Endometrium (tissue), 2 donors: Measurements from ENCODE around the gene PJVK.
"Not testable (repeated sequence)": the region's sequence is repeated elsewhere in the genome, so short reads cannot be mapped to it uniquely, and the experiment has no call there.

ENCODE experiments used
- FAIRE-seq: peaks from 2 replicates; lab custom pipeline; 2012; peaks lifted over from hg19 to GRCh38; lab: Jason Lieb, UNC
- donor health status: control.
- donor health status: control.

PJVK gene, protein sequence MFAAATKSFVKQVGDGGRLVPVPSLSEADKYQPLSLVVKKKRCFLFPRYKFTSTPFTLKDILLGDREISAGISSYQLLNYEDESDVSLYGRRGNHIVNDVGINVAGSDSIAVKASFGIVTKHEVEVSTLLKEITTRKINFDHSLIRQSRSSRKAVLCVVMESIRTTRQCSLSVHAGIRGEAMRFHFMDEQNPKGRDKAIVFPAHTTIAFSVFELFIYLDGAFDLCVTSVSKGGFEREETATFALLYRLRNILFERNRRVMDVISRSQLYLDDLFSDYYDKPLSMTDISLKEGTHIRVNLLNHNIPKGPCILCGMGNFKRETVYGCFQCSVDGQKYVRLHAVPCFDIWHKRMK

GRCh38 chr2:178450774-178451525 lies at the start of gene PJVK, which contains the start of gene PRKRA:
Gene PJVK, plus strand, starts transcription at chr2:178451378. Its CDS starts 2,032 bp downstream, at chr2:178453410.
Gene PRKRA, minus strand, starts transcription at chr2:178451175. Its CDS starts 145 bp downstream, at chr2:178451030.
- FAIRE-seq: peak; percentile 54

DNA sequence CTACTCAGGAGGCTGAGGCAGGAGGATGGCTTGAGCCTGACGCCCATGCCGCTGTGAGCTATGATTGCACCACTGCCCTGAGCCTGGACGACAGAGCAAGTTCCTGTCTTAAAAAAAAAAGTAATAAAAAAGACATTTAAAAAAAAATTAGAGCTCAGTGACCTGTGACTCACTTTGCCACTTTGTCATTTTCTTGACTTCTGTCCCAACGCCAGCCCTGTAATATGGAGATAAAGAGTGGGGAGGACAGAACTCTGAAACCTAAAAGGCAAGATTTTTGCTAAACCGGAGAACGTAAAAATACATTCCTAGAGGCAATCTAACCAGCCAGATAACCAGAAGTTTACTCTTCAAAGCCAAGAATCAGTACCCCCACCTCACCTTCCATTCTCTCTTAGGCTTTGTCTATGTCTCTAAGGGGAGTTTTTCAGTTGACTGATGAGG lies 49.2 kb upstream of the PJVK start:
- FAIRE-seq: no peak

GRCh38 chr2:178403671-178404306 lies 47.4 kb upstream of the PJVK start:
- no peak for FAIRE-seq

DNA sequence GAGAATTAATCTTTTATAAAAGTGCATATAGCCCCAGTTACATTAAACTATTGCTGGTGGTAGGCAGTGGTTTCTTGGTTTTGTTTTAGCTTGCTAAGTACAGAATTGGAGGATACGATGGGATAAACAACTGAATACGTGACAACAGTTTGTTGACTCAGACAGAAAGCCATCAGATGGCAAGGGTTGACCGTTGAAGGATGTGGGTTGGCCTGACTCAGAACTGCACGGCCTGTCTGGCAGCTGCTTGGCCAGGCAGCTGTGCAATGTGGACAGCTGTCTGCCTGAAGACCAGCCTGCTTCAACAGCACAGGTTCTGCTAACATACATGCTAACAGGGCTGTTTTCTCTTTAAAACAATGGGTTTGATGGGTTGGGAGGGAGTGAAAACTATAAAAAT lies 46.8 kb upstream of the PJVK start:
- FAIRE-seq: no peak

DNA sequence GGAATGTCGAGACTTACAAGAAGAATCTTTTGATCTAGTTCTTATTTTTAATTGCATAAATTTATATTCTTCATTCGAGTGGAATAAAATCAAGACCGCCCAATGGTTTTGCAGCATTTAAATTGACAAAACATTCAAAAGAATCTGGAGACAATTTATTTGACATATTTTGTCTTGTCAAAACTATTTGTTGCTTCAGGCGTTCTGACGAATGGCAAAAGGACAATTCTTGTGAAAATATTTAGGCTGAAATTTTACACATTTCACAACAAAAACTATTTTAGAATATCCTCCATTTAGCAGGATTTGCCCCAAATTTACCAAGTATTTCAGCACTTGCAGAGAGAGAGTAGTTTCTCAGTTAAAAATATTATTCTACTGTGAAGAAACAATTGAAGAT lies 41.9 kb upstream of the PJVK start:
- FAIRE-seq: no peak

- FAIRE-seq: no peak
Measured at GRCh38 chr2:178412047-178412446, 39.1 kb upstream of the PJVK start.

- not testable (repeated sequence) for FAIRE-seq
Measured at GRCh38 chr2:178412453-178412852, 38.7 kb upstream of the PJVK start.

- no peak for FAIRE-seq
Measured at GRCh38 chr2:178413472-178414265, 37.5 kb upstream of the PJVK start.

DNA sequence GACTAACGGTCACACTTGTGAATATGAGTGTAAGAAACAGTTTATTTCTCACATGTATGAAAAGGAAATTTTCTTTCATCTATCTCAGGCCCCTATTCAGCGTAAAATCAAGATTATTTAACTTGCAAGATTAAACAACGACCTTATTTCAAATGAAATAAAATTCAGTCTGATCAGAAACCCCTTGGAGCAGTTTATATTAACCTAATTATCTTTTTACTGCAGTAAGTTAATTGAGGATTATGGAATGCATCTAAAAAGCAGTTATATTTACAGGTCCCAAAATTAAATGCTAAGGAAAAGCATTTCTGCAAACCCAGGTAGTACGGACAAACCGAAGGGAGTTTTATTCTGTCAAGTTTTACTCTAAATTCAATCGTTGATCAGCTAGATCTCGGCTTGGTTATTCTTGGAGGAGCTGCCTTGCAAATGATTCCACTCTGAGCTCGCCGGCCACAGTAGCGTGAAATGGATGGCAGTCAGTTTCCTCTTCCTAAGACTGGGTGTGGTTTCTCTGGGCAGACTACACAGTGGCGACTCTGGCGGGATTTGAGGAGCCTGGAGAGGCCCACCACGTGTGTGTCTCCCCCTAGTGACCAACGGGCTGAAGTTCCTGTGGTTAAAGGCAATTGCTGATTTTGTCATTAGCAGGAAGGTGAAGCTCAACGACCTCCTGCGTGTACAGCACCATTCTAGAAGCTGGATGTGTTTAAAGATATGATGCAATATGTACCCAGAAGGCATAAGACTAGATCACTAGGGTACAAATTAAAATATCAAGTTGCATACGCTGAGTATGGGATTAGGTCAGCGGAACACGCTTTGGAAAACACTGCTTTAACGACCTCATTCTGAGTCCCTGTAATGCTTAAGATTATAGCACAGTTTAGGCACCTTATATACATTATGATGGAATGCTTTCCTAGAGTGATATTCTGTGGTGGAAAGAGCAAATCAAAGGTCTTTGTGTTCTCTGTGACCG lies 36.6 kb upstream of the PJVK start:
- FAIRE-seq: peak; percentile 50

DNA sequence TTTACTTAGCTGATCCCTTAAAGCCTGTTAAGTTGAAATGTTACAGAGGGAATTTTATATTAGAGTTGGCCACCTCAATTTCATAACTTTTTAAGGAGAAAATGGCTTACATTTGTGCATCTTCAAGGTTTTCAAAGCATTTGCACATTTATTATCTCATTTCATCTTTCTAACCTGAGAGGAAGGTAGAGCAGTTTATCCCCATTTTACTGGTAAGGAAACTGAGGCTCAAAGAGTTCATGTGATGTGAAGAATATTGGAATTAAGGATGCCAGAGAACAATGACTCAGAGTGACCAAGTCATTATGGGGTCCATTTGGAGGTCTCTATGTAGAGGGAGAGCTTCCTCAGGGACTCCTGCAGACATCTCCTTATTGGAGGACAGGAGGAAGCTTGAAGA lies 35.2 kb upstream of the PJVK start:
- FAIRE-seq: no peak

GRCh38 chr2:178417916-178418315 lies 33.3 kb upstream of the PJVK start:
- FAIRE-seq: no peak

DNA sequence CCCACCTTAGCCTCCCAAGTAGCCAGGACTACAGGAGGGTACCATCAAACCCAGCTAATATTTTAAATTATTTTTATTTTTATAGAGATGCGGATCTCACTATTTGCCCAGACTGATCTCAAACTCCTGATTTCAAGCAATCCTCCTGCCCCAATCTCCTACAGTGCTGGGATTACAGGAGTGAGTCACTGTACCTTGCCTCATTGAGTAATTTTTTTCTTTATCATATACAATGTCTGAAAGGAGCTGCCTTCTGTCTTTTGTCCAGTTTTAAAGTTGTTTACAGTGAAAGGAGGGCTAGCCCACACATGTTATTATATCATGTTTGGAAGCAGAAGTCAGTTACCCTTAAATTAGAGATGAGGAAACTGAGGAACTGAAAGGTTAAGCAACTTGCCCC lies 32.8 kb upstream of the PJVK start:
- FAIRE-seq: no peak

DNA sequence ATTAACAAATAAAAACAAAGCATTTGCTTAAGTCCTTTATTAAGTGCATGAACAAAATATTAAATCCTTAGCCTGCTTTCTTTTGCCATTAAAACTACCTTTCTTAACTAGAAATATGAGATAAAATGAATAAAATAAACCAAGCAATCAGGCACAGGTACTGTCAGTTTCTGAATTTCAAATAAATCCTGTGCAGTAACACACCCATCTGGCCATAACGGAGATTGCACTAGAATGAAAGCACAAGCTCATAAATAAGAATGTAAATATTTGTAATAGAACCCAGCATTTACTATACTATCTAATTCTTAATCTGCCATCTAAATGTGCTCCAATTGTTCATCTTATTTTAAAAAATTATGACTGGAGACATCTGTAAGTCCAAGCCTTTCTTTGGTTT lies 32.1 kb upstream of the PJVK start:
- FAIRE-seq: no peak

DNA sequence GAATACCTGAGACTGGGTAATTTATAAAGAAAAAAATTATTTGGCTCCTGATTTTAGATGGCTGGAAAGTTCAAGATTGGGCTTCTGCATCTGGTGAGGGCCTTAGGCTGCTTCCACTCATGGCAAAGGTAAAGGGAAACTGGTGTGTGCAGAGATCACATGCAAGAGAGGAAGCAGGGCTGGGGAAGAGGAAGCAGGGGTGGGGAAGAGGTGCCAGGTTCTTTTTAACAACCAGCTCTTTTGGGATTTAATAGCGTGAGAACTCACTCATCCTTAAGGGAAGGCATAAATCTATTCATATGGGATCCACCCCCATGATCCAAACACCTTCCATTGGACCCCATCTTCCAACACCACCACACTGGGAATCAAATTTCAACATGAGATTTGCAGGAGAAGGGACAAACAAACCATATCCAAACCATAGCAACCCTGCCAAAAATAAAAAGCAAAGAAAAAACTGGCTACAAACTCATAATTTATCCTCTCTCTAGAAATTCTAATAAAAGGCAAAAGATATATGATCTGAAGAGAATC lies 30.6 kb upstream of the PJVK start:
- no peak for FAIRE-seq

DNA sequence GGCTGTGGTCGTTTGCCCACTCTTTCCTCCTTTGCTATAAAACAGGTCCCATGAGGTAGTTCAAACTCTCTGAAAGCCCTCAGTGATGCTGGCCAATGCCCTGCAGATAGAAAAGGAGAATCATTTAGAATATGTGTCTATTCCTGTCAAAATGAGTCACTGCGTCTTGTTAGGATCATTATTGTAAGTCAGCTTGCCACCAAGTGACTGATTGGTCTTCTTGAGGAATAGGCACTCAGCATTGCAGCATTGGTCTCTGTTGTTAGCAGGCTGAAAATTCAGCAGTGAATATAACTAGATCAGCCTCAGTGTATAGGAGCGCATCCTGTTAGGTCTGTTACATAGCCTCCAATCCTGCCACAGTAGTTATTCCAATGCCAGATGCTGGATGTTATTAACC lies 29.1 kb upstream of the PJVK start:
- no peak for FAIRE-seq

GRCh38 chr2:178423746-178424145 lies 27.4 kb upstream of the PJVK start:
- not testable (repeated sequence) for FAIRE-seq

GRCh38 chr2:178425255-178425827 lies 25.8 kb upstream of the PJVK start:
- FAIRE-seq: no peak

DNA sequence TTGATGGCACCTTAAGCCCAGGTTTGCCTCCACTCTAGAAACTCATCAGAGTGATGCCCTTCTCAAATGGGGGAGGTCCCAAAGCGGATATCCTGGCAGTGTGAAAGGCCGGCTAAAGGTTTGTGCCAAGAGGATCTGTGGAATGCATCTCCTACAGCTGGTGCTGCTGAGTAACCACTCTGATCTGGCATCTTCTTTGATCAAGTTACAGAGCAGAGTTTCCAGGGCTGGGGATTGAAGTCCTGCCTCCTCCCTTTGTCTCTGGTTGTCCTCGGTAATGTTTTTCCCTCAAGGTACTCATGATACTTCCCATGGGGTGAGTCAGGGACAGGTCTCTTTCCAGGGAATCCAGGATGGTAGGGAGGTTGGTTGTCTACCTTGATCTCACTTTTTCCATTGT lies 24.8 kb upstream of the PJVK start:
- no peak for FAIRE-seq

DNA sequence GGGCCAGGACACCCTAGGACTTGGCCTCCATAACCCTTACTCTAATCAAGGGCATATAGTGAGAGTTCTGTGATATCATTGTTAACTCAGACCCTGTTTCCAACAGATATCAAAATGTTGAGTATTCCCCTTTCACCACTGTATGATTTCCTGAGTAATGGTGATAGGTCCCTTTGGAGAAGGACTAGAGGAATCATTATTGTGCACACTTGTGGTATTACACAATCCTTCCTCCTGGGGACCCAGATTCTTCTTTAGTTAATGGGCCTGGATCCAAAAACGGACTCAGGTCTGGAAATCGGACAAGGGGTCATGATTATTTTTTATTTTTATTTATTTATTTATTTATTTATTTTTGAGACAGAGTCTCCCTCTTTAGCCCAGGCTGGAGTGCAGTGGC lies 23.7 kb upstream of the PJVK start:
- no peak for FAIRE-seq

- FAIRE-seq: no peak
Measured at GRCh38 chr2:178428396-178428806, 22.8 kb upstream of the PJVK start.
